Measurements from ENCODE around the gene MRGPRD. TPM values are rescaled to one million over a fixed set of nuclear protein-coding genes. Genes with fewer than 3 reads are reported as not detected.
"Not testable (repeated sequence)": the region's sequence is repeated elsewhere in the genome, so short reads cannot be mapped to it uniquely, and the experiment has no call there.

The MRGPRD gene
- total RNA-seq, 1 donor from 2014 or later, result not detected

- peak; percentile 82 for ATAC-seq
- DNase-seq (ENCODE audit: low spot score), result peak; percentile 60
- intact Hi-C loops (cut with DNase I), result no loop called here
Measured at GRCh38 chr11:68976563-68976962, 4.2 kb downstream of the MRGPRD start.

- peak; percentile 34 for DNase-seq (ENCODE audit: low spot score)
- intact Hi-C loops (cut with DNase I), result no loop called here
- ATAC-seq, result peak; percentile 3
Measured at GRCh38 chr11:68976095-68976494, 4.7 kb downstream of the MRGPRD start.

- DNase-seq (ENCODE audit: low spot score), result peak; percentile 23
- intact Hi-C loops (cut with DNase I), result no loop called here
- ATAC-seq, result no peak
Measured at GRCh38 chr11:68974421-68975194, 6.2 kb downstream of the MRGPRD start.

- peak; percentile 21 for DNase-seq (ENCODE audit: low spot score)
- intact Hi-C loops (cut with DNase I); ATAC-seq: not testable (repeated sequence)
Measured at GRCh38 chr11:68973706-68974105, 7.1 kb downstream of the MRGPRD start.

- intact Hi-C loops (cut with DNase I), result no loop called here
- ATAC-seq, result no peak
- DNase-seq (ENCODE audit: low spot score), result peak; percentile 32
Measured at GRCh38 chr11:68973219-68973618, 7.6 kb downstream of the MRGPRD start.

- DNase-seq (ENCODE audit: low spot score) (peak; percentile 19), ATAC-seq (no peak)
- intact Hi-C loops (cut with DNase I), result no loop called here
Measured at GRCh38 chr11:68970921-68971636, 9.7 kb downstream of the MRGPRD start.

GRCh38 chr11:68969386-68969785, 11.4 kb downstream of the MRGPRD start:
- intact Hi-C loops (cut with DNase I), result no loop called here

GRCh38 chr11:68968306-68969250, 12.2 kb downstream of the MRGPRD start:
- ATAC-seq (no peak), DNase-seq (ENCODE audit: low spot score) (peak; percentile 28)
- intact Hi-C loops (cut with DNase I), result no loop called here

More at GRCh38 chr11:68969386-68969785, 11.4 kb downstream of the MRGPRD start:
- ATAC-seq (no peak), DNase-seq (ENCODE audit: low spot score) (peak; percentile 37)

- DNase-seq (ENCODE audit: low spot score) (peak; percentile 34), ATAC-seq (no peak)
- intact Hi-C loops (cut with DNase I), result no loop called here
Measured at GRCh38 chr11:68966894-68967780, 13.6 kb downstream of the MRGPRD start.

GRCh38 chr11:68965901-68966853, 14.6 kb downstream of the MRGPRD start:
- intact Hi-C loops (cut with DNase I), result no loop called here
- DNase-seq (ENCODE audit: low spot score) (peak; percentile 55), ATAC-seq (no peak)

- peak; percentile 74 for ATAC-seq
Measured at GRCh38 chr11:68963779-68964178, 17.0 kb downstream of the MRGPRD start.

GRCh38 chr11:68962527-68963250, 18.1 kb downstream of the MRGPRD start:
- intact Hi-C loops (cut with DNase I), result no loop called here

More at GRCh38 chr11:68963779-68964178, 17.0 kb downstream of the MRGPRD start:
- peak; percentile 48 for DNase-seq (ENCODE audit: low spot score)
- intact Hi-C loops (cut with DNase I), result no loop called here

GRCh38 chr11:68961245-68961644, 19.5 kb downstream of the MRGPRD start:
- intact Hi-C loops (cut with DNase I), result no loop called here
- no peak for ATAC-seq
- DNase-seq (ENCODE audit: low spot score), result peak; percentile 36

More at GRCh38 chr11:68962527-68963250, 18.1 kb downstream of the MRGPRD start:
- peak; percentile 38 for DNase-seq (ENCODE audit: low spot score)
- ATAC-seq, result no peak

GRCh38 chr11:68960294-68961071, 20.3 kb downstream of the MRGPRD start:
- DNase-seq (ENCODE audit: low spot score), result no peak
- intact Hi-C loops (cut with DNase I), result no loop called here
- ATAC-seq, result no peak

- no peak for DNase-seq (ENCODE audit: low spot score)
- intact Hi-C loops (cut with DNase I), result no loop called here
- ATAC-seq, result no peak
Measured at GRCh38 chr11:68959465-68960293, 21.1 kb downstream of the MRGPRD start.

Data from sciatic nerve (tissue), 2 donors.